Type B pancreatic cell (in vitro differentiated cells): ENCODE results near the gene TBX4. TPM values are rescaled to one million over a fixed set of nuclear protein-coding genes. Genes with fewer than 3 reads are reported as not detected.
A peak's percentile ranks its signal among the peaks of the same experiment; 100 is the strongest.
"Not testable (repeated sequence)": the region's sequence is repeated elsewhere in the genome, so short reads cannot be mapped to it uniquely, and the experiment has no call there.

ENCODE experiments used
- DNase-seq: peaks from one replicate; pipeline ENCODE4 v3.0.0; 2021; ENCODE audit warnings: mixed read lengths; ENCODE audit not compliant: unreplicated experiment; ENCODE audit errors: extremely low spot score
- H3K27ac Mint-ChIP-seq: 2 replicates; pipeline ENCODE4 v1.8.0; 2021; ENCODE audit warnings: mild to moderate bottlenecking, mixed read lengths
- H3K27me3 Mint-ChIP-seq: 2 replicates; pipeline ENCODE4 v1.8.0; 2021; ENCODE audit warnings: mixed read lengths
- H3K36me3 Mint-ChIP-seq: 2 replicates; pipeline ENCODE4 v1.8.0; 2021; ENCODE audit warnings: mixed read lengths
- H3K4me1 Mint-ChIP-seq: one replicate; pipeline ENCODE4 v1.8.0; 2021; ENCODE audit warnings: mixed read lengths; ENCODE audit not compliant: unreplicated experiment
- H3K4me3 Mint-ChIP-seq: 2 replicates; pipeline ENCODE4 v1.8.0; 2021; ENCODE audit warnings: mild to moderate bottlenecking, mixed read lengths
- H3K9me3 Mint-ChIP-seq: 2 replicates; pipeline ENCODE4 v1.8.0; 2021; ENCODE audit warnings: mixed read lengths
- total RNA-seq: library from RNA; stranded (reverse); gene quantifications from 2 replicates; pipeline ENCODE4 v1.2.1, GENCODE V29; 2021; ENCODE audit warnings: low replicate concordance
- TF ChIP-seq, protein P1 (sequence below): fragments of 200-600 bp; sonication (generic); conservative IDR thresholded peaks from 2 replicates; pipeline ENCODE4 v1.5.0; 2021; ENCODE audit warnings: antibody characterized with exemption, mild to moderate bottlenecking

TBX4 gene
- total RNA-seq, 1 donor from 2014 or later: 1.8 TPM

GRCh38 chr17:61488878-61489718 lies 36.9 kb downstream of the TBX4 start:
- H3K36me3 Mint-ChIP-seq: no peaks in the 10 kb centered on the region
- peak overlapping the region; percentile 12 for H3K4me3 Mint-ChIP-seq
- peaks cover 70% of the 10 kb centered on the region for H3K27me3 Mint-ChIP-seq
- peaks cover 43% of the 10 kb centered on the region for H3K4me1 Mint-ChIP-seq
- TF ChIP-seq, protein P1, sequence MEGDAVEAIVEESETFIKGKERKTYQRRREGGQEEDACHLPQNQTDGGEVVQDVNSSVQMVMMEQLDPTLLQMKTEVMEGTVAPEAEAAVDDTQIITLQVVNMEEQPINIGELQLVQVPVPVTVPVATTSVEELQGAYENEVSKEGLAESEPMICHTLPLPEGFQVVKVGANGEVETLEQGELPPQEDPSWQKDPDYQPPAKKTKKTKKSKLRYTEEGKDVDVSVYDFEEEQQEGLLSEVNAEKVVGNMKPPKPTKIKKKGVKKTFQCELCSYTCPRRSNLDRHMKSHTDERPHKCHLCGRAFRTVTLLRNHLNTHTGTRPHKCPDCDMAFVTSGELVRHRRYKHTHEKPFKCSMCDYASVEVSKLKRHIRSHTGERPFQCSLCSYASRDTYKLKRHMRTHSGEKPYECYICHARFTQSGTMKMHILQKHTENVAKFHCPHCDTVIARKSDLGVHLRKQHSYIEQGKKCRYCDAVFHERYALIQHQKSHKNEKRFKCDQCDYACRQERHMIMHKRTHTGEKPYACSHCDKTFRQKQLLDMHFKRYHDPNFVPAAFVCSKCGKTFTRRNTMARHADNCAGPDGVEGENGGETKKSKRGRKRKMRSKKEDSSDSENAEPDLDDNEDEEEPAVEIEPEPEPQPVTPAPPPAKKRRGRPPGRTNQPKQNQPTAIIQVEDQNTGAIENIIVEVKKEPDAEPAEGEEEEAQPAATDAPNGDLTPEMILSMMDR: no peak
- no peak for DNase-seq
- no peaks in the 10 kb centered on the region for H3K9me3 Mint-ChIP-seq
- peak overlapping the region; percentile 23 for H3K27ac Mint-ChIP-seq

DNA sequence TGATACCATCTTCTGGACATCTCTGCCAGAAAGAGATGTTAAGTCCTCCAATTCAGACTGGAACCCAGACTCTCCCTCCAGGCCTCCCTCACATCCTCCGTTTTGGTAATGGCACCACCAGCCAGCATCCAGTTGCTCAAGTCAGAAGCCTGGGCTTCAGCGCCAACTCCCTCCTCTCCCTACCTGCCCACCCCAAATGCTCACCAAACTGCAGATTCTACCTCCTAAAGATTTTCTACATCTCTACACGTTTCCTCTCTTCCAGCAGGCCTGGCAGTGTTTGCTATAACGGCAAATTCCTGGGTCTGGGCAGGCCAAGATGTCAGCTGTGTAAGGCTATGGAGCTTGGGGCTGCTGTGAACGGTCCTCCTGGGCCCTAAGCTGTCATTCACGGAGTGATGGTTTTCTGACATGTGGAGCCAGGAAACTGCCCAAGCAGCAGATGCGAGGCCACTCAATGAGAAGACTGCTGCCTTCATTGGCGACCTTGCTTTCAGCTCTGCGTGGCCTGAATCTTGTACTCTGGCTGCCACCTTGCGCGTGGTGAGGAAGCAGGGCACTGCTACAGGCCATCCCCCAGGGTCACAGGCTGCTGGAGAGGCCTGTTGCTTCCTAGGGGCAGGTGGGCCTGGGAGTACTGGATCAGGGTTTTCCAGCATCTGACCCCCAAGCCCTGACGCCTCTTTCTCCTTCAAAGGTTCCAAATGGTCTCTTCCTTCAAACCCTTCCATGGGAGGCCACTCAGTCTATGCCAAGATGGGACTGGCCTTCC lies 37.7 kb downstream of the TBX4 start:
- Mint-ChIP-seq H3K36me3 (no peaks in the 10 kb centered on the region), H3K27ac (peak overlapping the region; percentile 23), H3K4me1 (peaks cover 43% of the 10 kb centered on the region), H3K9me3 (no peaks in the 10 kb centered on the region), H3K4me3 (peak overlapping the region; percentile 12), H3K27me3 (peaks cover 71% of the 10 kb centered on the region)
- TF ChIP-seq, protein P1: no peak
- no peak for DNase-seq

DNA sequence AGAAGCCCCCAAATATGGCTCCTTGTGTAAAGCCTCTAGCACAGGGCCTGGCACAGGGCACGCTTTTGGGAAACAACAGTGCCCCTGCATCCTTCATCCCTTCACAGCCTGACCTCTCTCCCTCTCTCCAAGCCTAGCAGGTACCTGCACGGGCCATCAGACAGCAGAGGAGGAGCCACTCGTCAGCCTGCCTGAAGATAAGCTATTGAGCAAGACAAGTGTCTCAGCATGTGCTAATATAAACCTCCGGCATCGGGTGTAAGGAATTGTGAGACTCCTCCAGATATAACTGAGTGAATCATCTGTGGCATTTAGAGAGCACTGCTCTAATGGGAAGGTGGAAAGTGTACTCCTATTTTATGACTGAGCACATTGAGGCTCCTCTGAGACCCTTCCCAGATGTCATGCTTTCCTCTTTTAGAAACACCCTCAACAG lies 38.3 kb downstream of the TBX4 start:
- Mint-ChIP-seq H3K4me3 (no peak overlapping the region), H3K27me3 (peaks cover 65% of the 10 kb centered on the region), H3K36me3 (no peaks in the 10 kb centered on the region), H3K4me1 (peaks cover 37% of the 10 kb centered on the region), H3K9me3 (no peaks in the 10 kb centered on the region), H3K27ac (no peak overlapping the region)
- TF ChIP-seq, protein P1: no peak
- DNase-seq: no peak

GRCh38 chr17:61491981-61492380 lies 39.8 kb downstream of the TBX4 start:
- H3K36me3 Mint-ChIP-seq: no peaks in the 10 kb centered on the region
- no peaks in the 10 kb centered on the region for H3K9me3 Mint-ChIP-seq
- H3K4me3 Mint-ChIP-seq: no peak overlapping the region
- no peak for DNase-seq
- peaks cover 60% of the 10 kb centered on the region for H3K27me3 Mint-ChIP-seq
- no peak overlapping the region for H3K27ac Mint-ChIP-seq
- H3K4me1 Mint-ChIP-seq: peaks cover 25% of the 10 kb centered on the region
- TF ChIP-seq, protein P1: no peak

GRCh38 chr17:61492759-61493526 lies 40.7 kb downstream of the TBX4 start:
- Mint-ChIP-seq H3K4me3 (no peak overlapping the region), H3K36me3 (no peaks in the 10 kb centered on the region), H3K9me3 (no peaks in the 10 kb centered on the region), H3K27me3 (peaks cover 51% of the 10 kb centered on the region), H3K27ac (no peak overlapping the region), H3K4me1 (peaks cover 17% of the 10 kb centered on the region)
- TF ChIP-seq, protein P1: no peak
- DNase-seq: no peak

- not testable (repeated sequence) for H3K4me3 Mint-ChIP-seq, H3K36me3 Mint-ChIP-seq, DNase-seq, H3K27ac Mint-ChIP-seq, H3K9me3 Mint-ChIP-seq, H3K4me1 Mint-ChIP-seq
- peaks cover 45% of the 10 kb centered on the region for H3K27me3 Mint-ChIP-seq
Measured at GRCh38 chr17:61493830-61494324, 41.7 kb downstream of the TBX4 start.
